ENCODE results near the gene ATP8B2. TPM values are rescaled to one million over a fixed set of nuclear protein-coding genes. Genes with fewer than 3 reads are reported as not detected.
"Not testable (repeated sequence)": the region's sequence is repeated elsewhere in the genome, so short reads cannot be mapped to it uniquely, and the experiment has no call there.

The ATP8B2 gene
- polyA plus RNA-seq, 4 donors, result 3.9 to 19.7 (median 14.9) TPM

- peaks cover 0 to 6% (median 0%) of the 10 kb centered on the region in 3 donors for H3K36me3 ChIP-seq (ENCODE audit: control insufficient read depth in 3 of 3, insufficient read depth in 2 of 3, low read depth in 1 of 3, low read length in 3 of 3)
- FAIRE-seq, result no peak
- no peak for DNase-seq
- H3K27ac ChIP-seq (ENCODE audit: low read depth in 1 of 3, low read length in 2 of 3), result no peak overlapping the region
- peaks cover 0 to 10% of the 10 kb centered on the region in 2 donors for H3K9me3 ChIP-seq (ENCODE audit: control insufficient read depth in 2 of 2, insufficient read depth in 1 of 2, low read depth in 1 of 2, low read length in 1 of 2)
- no peak overlapping the region for H3K4me3 ChIP-seq (ENCODE audit: low read depth in 1 of 3, low read length in 3 of 3)
- 57 to 70% (median 66%) methylated on average over 4 of the region's 4 CpGs for WGBS, 3 donors
- no peaks in the 10 kb centered on the region for H3K27me3 ChIP-seq (ENCODE audit: control insufficient read depth in 3 of 3, insufficient read depth in 3 of 3, low read length in 3 of 3)
- H3K4me1 ChIP-seq (ENCODE audit: control insufficient read depth in 3 of 3, insufficient read depth in 2 of 3, low read depth in 1 of 3, low read length in 2 of 3), result peaks cover 0 to 13% (median 0%) of the 10 kb centered on the region in 3 donors
These were observed 6.9 kb upstream of the ATP8B2 start for GRCh38 chr1:154318386-154318785.

DNA sequence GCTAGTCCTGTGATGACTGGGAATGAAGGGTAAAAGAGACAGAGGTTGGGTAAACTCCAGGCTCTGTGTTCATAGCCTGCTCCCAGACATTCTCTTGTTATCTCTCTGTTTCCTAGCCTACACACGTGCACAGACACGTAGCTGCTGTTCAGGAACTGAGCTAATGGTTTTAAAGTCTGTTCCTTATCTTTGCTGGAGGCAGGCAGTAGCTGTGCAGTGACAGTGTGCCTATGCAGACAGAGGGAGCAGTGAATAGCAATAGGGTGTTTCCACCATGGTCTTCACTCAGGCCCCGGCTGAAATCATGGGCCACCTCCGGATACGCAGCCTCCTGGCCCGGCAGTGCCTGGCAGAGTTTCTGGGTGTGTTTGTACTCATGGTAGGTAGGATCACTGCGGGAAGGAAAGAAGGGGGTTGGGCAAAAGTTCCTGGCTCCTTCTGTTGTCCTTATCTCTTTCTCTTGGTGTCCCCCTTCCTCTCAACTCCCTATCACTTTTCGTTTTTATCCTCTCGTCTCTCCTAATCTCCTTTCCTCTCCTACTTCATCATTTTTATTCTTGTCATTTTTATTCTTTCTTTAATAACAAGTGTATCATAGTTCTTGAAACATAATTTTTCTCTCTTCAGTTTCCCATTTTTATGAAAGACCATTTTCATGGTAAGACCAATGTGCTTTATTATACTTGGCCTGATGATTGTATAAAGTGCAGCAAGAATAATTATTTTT lies 4.3 kb upstream of the ATP8B2 start, which contains the start of gene AQP10:
AQP10 (plus strand) TSS at position 212 of the 727 bp plus-strand sequence; CDS start at position 275, 63 bp downstream.
- no peak for FAIRE-seq
- peaks cover 0 to 9% of the 10 kb centered on the region in 2 donors for H3K9me3 ChIP-seq (ENCODE audit: control insufficient read depth in 2 of 2, insufficient read depth in 1 of 2, low read depth in 1 of 2, low read length in 1 of 2)
- H3K27ac ChIP-seq (ENCODE audit: low read depth in 1 of 3, low read length in 2 of 3), result peak within 1 kb of the TSS; percentile 48 to 86 (median 67)
- peaks cover 0 to 13% (median 0%) of the 10 kb centered on the region in 3 donors for H3K36me3 ChIP-seq (ENCODE audit: control insufficient read depth in 3 of 3, insufficient read depth in 2 of 3, low read depth in 1 of 3, low read length in 3 of 3)
- peak within 1 kb of the TSS in 2 of 3 donors; percentile 28 to 32 for H3K4me3 ChIP-seq (ENCODE audit: low read depth in 1 of 3, low read length in 3 of 3)
- peaks cover 0 to 25% (median 0%) of the 10 kb centered on the region in 3 donors for H3K4me1 ChIP-seq (ENCODE audit: control insufficient read depth in 3 of 3, insufficient read depth in 2 of 3, low read depth in 1 of 3, low read length in 2 of 3)
- WGBS, 3 donors, result 7 to 26% (median 11%) methylated on average over 9 of the region's 9 CpGs
- peaks cover 0 to 18% (median 0%) of the 10 kb centered on the region in 3 donors for H3K27me3 ChIP-seq (ENCODE audit: control insufficient read depth in 3 of 3, insufficient read depth in 3 of 3, low read length in 3 of 3)
- DNase-seq, result peak; percentile 93 to 97

DNA sequence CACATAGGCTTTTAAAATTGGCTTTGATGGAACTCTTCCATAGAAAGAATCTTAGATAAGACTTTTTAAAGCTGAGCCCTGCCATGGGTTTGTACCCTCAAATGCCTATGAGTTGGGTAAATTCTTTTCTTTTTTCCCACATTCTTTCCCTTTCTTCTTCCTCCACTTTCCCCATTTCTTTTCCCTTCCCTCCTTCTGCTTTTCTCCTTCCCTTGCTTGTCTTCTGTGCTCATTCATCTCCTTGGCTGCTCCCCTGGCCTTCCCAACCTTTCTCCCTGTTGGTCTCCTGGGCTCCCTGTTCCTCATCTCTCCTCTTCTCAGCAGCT lies 3.8 kb upstream of the ATP8B2 start:
- Histone ChIP-seq H3K27ac (ENCODE audit: low read depth in 1 of 3, low read length in 2 of 3) (peak overlapping the region in 2 of 3 donors; percentile 8 to 86), H3K27me3 (ENCODE audit: control insufficient read depth in 3 of 3, insufficient read depth in 3 of 3, low read length in 3 of 3) (peaks cover 0 to 23% (median 0%) of the 10 kb centered on the region in 3 donors), H3K4me3 (ENCODE audit: low read depth in 1 of 3, low read length in 3 of 3) (peak overlapping the region in 2 of 3 donors; percentile 12 to 28), H3K36me3 (ENCODE audit: control insufficient read depth in 3 of 3, insufficient read depth in 2 of 3, low read depth in 1 of 3, low read length in 3 of 3) (peaks cover 0 to 14% (median 0%) of the 10 kb centered on the region in 3 donors), H3K4me1 (ENCODE audit: control insufficient read depth in 3 of 3, insufficient read depth in 2 of 3, low read depth in 1 of 3, low read length in 2 of 3) (peaks cover 0 to 30% (median 0%) of the 10 kb centered on the region in 3 donors)
- DNase-seq; H3K9me3 ChIP-seq (ENCODE audit: control insufficient read depth in 2 of 2, insufficient read depth in 1 of 2, low read depth in 1 of 2, low read length in 1 of 2); FAIRE-seq: not testable (repeated sequence)

DNA sequence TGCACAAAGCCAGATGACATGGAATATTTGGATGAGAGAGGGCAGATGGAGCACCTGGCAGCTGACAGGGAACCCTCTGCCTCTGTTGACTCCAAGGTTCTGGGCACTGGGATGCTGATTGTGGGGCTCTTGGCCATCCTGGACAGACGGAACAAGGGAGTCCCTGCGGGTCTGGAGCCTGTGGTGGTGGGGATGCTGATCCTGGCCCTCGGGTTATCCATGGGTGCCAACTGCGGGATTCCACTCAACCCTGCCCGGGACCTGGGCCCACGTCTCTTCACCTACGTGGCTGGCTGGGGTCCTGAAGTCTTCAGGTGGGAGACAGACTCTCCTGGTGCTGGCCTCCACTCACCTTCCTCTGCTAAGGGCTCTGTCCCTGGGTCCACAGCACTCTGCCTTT lies 1.8 kb upstream of the ATP8B2 start:
- H3K9me3 ChIP-seq (ENCODE audit: control insufficient read depth in 2 of 2, insufficient read depth in 1 of 2, low read depth in 1 of 2, low read length in 1 of 2), result no peaks in the 10 kb centered on the region
- H3K4me1 ChIP-seq (ENCODE audit: control insufficient read depth in 3 of 3, insufficient read depth in 2 of 3, low read depth in 1 of 3, low read length in 2 of 3), result peaks cover 2 to 44% (median 9%) of the 10 kb centered on the region in 3 donors
- 85 to 91% (median 89%) methylated on average over 7 of the region's 7 CpGs for WGBS, 3 donors
- H3K27me3 ChIP-seq (ENCODE audit: control insufficient read depth in 3 of 3, insufficient read depth in 3 of 3, low read length in 3 of 3), result peaks cover 0 to 42% (median 0%) of the 10 kb centered on the region in 3 donors
- FAIRE-seq (no peak), DNase-seq (no peak)
- H3K4me3 ChIP-seq (ENCODE audit: low read depth in 1 of 3, low read length in 3 of 3), result peak overlapping the region in 1 of 3 donors; percentile 68
- no peak overlapping the region for H3K27ac ChIP-seq (ENCODE audit: low read depth in 1 of 3, low read length in 2 of 3)
- peaks cover 0 to 16% (median 0%) of the 10 kb centered on the region in 3 donors for H3K36me3 ChIP-seq (ENCODE audit: control insufficient read depth in 3 of 3, insufficient read depth in 2 of 3, low read depth in 1 of 3, low read length in 3 of 3)

- Histone ChIP-seq H3K27ac (ENCODE audit: low read depth in 1 of 3, low read length in 2 of 3) (no peak overlapping the region), H3K4me1 (ENCODE audit: control insufficient read depth in 3 of 3, insufficient read depth in 2 of 3, low read depth in 1 of 3, low read length in 2 of 3) (peaks cover 2 to 44% (median 9%) of the 10 kb centered on the region in 3 donors), H3K4me3 (ENCODE audit: low read depth in 1 of 3, low read length in 3 of 3) (peak overlapping the region in 1 of 3 donors; percentile 68), H3K36me3 (ENCODE audit: control insufficient read depth in 3 of 3, insufficient read depth in 2 of 3, low read depth in 1 of 3, low read length in 3 of 3) (peaks cover 0 to 20% (median 0%) of the 10 kb centered on the region in 3 donors), H3K27me3 (ENCODE audit: control insufficient read depth in 3 of 3, insufficient read depth in 3 of 3, low read length in 3 of 3) (peaks cover 0 to 47% (median 0%) of the 10 kb centered on the region in 3 donors), H3K9me3 (ENCODE audit: control insufficient read depth in 2 of 2, insufficient read depth in 1 of 2, low read depth in 1 of 2, low read length in 1 of 2) (no peaks in the 10 kb centered on the region)
- WGBS, 3 donors, result 41 to 73% (median 48%) methylated on average over 2 of the region's 2 CpGs
- FAIRE-seq (no peak), DNase-seq (no peak)
These were observed 1.1 kb upstream of the ATP8B2 start for GRCh38 chr1:154324241-154324640.

DNA sequence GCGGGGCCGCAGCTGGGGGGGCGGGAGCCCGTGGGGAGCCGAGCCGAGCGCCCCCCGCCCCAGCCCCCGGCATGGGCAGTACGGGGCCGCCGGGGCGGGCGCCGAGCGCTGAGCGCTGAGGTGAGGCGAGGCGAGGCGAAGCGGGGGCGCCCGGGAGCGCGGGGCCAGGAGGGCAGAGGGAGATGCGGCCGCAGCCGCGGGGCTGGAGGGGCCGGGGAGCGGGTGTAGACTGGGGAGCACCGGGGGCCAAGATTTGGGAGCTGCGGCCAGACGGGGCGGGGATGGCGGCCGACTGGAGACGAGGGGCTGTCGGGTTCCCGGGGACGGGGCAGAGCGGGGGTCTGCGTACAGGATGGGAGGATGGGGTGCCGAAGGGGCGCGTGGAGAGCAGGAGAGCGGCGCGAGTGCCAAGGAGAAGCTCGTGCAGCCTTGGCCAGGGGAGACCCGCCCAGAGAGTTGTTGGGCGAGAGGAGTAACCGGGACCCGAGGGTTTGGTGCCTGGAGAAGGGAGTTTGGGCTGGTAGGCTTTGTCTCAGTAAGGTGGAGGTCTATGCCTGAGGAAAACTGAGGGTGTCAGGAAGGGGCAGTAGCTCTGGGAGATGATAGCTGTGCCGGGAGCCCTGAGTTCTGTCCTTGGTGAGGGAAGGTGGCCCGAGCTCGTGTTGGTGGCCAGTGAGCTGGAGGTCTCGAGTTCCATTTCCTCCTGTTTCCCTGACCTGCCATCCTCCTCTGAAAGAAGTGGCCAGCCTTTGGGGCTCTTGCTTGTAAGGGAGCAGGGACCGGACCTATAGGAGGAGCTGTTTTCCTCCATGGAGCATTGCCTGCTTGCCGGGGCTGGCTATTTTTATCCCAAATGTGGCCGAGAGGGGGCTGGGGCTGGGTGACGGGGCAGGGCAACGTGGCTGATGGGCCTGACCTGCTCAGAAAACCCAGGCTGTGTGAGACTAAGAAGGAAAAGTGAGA lies 539 bp downstream of the ATP8B2 start:
- Histone ChIP-seq H3K27ac (ENCODE audit: low read depth in 1 of 3, low read length in 2 of 3) (peak overlapping the region; percentile 29 to 91 (median 78)), H3K4me3 (ENCODE audit: low read depth in 1 of 3, low read length in 3 of 3) (peak overlapping the region; percentile 59 to 70 (median 68)), H3K9me3 (ENCODE audit: control insufficient read depth in 2 of 2, insufficient read depth in 1 of 2, low read depth in 1 of 2, low read length in 1 of 2) (no peaks in the 10 kb centered on the region), H3K4me1 (ENCODE audit: control insufficient read depth in 3 of 3, insufficient read depth in 2 of 3, low read depth in 1 of 3, low read length in 2 of 3) (peaks cover 2 to 44% (median 9%) of the 10 kb centered on the region in 3 donors), H3K36me3 (ENCODE audit: control insufficient read depth in 3 of 3, insufficient read depth in 2 of 3, low read depth in 1 of 3, low read length in 3 of 3) (peaks cover 0 to 25% (median 0%) of the 10 kb centered on the region in 3 donors), H3K27me3 (ENCODE audit: control insufficient read depth in 3 of 3, insufficient read depth in 3 of 3, low read length in 3 of 3) (peaks cover 0 to 63% (median 0%) of the 10 kb centered on the region in 3 donors)
- FAIRE-seq (no peak), DNase-seq (peak in 1 of 2 donors; percentile 47)
- WGBS, 3 donors, result 1 to 3% (median 2%) methylated on average over 47 to 63 of the region's 63 CpGs

GRCh38 chr1:154326546-154327465 lies 1.5 kb downstream of the ATP8B2 start:
- FAIRE-seq (no peak), DNase-seq (no peak)
- peak overlapping the region in 1 of 3 donors; percentile 59 for H3K4me3 ChIP-seq (ENCODE audit: low read depth in 1 of 3, low read length in 3 of 3)
- 51 to 57% (median 56%) methylated on average over 6 of the region's 6 CpGs for WGBS, 3 donors
- H3K27me3 ChIP-seq (ENCODE audit: control insufficient read depth in 3 of 3, insufficient read depth in 3 of 3, low read length in 3 of 3), result peaks cover 0 to 66% (median 0%) of the 10 kb centered on the region in 3 donors
- peaks cover 2 to 40% (median 9%) of the 10 kb centered on the region in 3 donors for H3K4me1 ChIP-seq (ENCODE audit: control insufficient read depth in 3 of 3, insufficient read depth in 2 of 3, low read depth in 1 of 3, low read length in 2 of 3)
- peak overlapping the region in 1 of 3 donors; percentile 91 for H3K27ac ChIP-seq (ENCODE audit: low read depth in 1 of 3, low read length in 2 of 3)
- H3K9me3 ChIP-seq (ENCODE audit: control insufficient read depth in 2 of 2, insufficient read depth in 1 of 2, low read depth in 1 of 2, low read length in 1 of 2), result no peaks in the 10 kb centered on the region
- H3K36me3 ChIP-seq (ENCODE audit: control insufficient read depth in 3 of 3, insufficient read depth in 2 of 3, low read depth in 1 of 3, low read length in 3 of 3), result peaks cover 0 to 30% (median 3%) of the 10 kb centered on the region in 3 donors
